ENCODE measurements around the gene SSBP3. TPM values are rescaled to one million over a fixed set of nuclear protein-coding genes. Genes with fewer than 3 reads are reported as not detected.

The SSBP3 gene
- total and polyA plus RNA-seq, 2 of the 13 experiments (the other 11 are each of a cell fraction or from before 2014, with no cell fraction given), result 8.5 to 17.6 TPM

DNA sequence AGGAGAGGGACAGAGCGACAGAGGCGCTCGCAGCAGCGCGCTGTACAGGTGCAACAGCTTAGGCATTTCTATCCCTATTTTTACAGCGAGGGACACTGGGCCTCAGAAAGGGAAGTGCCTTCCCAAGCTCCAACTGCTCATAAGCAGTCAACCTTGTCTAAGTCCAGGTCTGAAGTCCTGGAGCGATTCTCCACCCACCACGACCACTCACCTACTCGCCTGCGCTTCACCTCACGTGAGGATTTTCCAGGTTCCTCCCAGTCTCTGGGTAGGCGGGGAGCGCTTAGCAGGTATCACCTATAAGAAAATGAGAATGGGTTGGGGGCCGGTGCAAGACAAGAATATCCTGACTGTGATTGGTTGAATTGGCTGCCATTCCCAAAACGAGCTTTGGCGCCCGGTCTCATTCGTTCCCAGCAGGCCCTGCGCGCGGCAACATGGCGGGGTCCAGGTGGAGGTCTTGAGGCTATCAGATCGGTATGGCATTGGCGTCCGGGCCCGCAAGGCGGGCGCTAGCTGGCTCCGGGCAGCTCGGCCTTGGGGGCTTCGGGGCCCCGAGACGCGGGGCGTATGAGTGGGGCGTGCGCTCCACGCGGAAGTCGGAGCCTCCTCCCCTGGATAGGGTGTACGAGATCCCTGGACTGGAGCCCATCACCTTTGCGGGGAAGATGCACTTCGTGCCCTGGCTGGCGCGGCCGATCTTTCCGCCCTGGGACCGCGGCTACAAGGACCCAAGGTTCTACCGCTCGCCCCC, 206.3 kb downstream of the SSBP3 start, which contains the start of the genes CYB5RL and MRPL37 (continued):
- TF ChIP-seq, protein P1, sequence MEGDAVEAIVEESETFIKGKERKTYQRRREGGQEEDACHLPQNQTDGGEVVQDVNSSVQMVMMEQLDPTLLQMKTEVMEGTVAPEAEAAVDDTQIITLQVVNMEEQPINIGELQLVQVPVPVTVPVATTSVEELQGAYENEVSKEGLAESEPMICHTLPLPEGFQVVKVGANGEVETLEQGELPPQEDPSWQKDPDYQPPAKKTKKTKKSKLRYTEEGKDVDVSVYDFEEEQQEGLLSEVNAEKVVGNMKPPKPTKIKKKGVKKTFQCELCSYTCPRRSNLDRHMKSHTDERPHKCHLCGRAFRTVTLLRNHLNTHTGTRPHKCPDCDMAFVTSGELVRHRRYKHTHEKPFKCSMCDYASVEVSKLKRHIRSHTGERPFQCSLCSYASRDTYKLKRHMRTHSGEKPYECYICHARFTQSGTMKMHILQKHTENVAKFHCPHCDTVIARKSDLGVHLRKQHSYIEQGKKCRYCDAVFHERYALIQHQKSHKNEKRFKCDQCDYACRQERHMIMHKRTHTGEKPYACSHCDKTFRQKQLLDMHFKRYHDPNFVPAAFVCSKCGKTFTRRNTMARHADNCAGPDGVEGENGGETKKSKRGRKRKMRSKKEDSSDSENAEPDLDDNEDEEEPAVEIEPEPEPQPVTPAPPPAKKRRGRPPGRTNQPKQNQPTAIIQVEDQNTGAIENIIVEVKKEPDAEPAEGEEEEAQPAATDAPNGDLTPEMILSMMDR (CRISPR knock-in tag; IDR thresholded peaks at IDR 0.05), result no peak
- TF ChIP-seq TOE1 (CRISPR knock-in tag; IDR thresholded peaks at IDR 0.05) (no peak), ZNF337 (CRISPR knock-in tag; IDR thresholded peaks at IDR 0.05; ENCODE audit: borderline replicate concordance, low read depth) (no peak), CENPT (CRISPR knock-in tag; IDR thresholded peaks at IDR 0.05; ENCODE audit: low read depth) (no peak), ZKSCAN5 (CRISPR knock-in tag; IDR thresholded peaks at IDR 0.05) (no peak), KLF15 (CRISPR knock-in tag; IDR thresholded peaks at IDR 0.05; ENCODE audit: borderline replicate concordance) (no peak), ZNF720 (CRISPR knock-in tag; IDR thresholded peaks at IDR 0.05) (no peak), ETV5 (CRISPR knock-in tag; IDR thresholded peaks at IDR 0.05; ENCODE audit: borderline replicate concordance) (no peak), ZNF775 (CRISPR knock-in tag; IDR thresholded peaks at IDR 0.05; ENCODE audit: borderline replicate concordance) (no peak)
- TF ChIP-seq, protein P2, sequence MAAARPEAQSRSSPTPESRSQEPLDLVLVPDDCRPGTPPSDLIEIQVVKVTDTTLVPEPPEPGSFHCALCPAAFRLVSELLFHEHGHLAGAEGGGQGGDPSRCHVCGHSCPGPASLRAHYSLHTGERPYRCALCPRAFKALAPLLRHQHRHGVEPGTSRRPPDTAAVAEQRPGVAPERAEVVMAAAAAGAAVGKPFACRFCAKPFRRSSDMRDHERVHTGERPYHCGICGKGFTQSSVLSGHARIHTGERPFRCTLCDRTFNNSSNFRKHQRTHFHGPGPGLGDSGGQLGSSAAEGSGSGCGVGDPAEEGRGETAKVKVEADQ (CRISPR knock-in tag; IDR thresholded peaks at IDR 0.05; ENCODE audit: borderline replicate concordance), result no peak
- TF ChIP-seq, protein P3, sequence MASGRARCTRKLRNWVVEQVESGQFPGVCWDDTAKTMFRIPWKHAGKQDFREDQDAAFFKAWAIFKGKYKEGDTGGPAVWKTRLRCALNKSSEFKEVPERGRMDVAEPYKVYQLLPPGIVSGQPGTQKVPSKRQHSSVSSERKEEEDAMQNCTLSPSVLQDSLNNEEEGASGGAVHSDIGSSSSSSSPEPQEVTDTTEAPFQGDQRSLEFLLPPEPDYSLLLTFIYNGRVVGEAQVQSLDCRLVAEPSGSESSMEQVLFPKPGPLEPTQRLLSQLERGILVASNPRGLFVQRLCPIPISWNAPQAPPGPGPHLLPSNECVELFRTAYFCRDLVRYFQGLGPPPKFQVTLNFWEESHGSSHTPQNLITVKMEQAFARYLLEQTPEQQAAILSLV (CRISPR knock-in tag; IDR thresholded peaks at IDR 0.05; ENCODE audit: borderline replicate concordance), result no peak; the same call in 1 of the 2 replicates
- TF ChIP-seq, protein P4, sequence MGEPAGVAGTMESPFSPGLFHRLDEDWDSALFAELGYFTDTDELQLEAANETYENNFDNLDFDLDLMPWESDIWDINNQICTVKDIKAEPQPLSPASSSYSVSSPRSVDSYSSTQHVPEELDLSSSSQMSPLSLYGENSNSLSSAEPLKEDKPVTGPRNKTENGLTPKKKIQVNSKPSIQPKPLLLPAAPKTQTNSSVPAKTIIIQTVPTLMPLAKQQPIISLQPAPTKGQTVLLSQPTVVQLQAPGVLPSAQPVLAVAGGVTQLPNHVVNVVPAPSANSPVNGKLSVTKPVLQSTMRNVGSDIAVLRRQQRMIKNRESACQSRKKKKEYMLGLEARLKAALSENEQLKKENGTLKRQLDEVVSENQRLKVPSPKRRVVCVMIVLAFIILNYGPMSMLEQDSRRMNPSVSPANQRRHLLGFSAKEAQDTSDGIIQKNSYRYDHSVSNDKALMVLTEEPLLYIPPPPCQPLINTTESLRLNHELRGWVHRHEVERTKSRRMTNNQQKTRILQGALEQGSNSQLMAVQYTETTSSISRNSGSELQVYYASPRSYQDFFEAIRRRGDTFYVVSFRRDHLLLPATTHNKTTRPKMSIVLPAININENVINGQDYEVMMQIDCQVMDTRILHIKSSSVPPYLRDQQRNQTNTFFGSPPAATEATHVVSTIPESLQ (CRISPR knock-in tag; conservative IDR thresholded peaks at IDR 0.05), result 0 out of 2 replicates have a peak, but pooled peaks have one; percentile 40
- TF ChIP-seq, protein P5, sequence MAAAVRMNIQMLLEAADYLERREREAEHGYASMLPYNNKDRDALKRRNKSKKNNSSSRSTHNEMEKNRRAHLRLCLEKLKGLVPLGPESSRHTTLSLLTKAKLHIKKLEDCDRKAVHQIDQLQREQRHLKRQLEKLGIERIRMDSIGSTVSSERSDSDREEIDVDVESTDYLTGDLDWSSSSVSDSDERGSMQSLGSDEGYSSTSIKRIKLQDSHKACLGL (CRISPR knock-in tag; IDR thresholded peaks at IDR 0.05), result no peak
- TF ChIP-seq, protein P6, sequence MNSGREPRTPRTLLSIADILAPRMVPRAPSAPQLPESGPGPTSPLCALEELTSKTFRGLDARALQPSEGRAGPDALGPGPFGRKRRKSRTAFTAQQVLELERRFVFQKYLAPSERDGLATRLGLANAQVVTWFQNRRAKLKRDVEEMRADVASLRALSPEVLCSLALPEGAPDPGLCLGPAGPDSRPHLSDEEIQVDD (CRISPR knock-in tag; IDR thresholded peaks at IDR 0.05; ENCODE audit: borderline replicate concordance), result peak; percentile 38; the same call in 1 of the 2 replicates
- TF ChIP-seq, protein P7, sequence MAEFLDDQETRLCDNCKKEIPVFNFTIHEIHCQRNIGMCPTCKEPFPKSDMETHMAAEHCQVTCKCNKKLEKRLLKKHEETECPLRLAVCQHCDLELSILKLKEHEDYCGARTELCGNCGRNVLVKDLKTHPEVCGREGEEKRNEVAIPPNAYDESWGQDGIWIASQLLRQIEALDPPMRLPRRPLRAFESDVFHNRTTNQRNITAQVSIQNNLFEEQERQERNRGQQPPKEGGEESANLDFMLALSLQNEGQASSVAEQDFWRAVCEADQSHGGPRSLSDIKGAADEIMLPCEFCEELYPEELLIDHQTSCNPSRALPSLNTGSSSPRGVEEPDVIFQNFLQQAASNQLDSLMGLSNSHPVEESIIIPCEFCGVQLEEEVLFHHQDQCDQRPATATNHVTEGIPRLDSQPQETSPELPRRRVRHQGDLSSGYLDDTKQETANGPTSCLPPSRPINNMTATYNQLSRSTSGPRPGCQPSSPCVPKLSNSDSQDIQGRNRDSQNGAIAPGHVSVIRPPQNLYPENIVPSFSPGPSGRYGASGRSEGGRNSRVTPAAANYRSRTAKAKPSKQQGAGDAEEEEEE (CRISPR knock-in tag; IDR thresholded peaks at IDR 0.05; ENCODE audit: borderline replicate concordance), result no peak
- TF ChIP-seq, protein P8, sequence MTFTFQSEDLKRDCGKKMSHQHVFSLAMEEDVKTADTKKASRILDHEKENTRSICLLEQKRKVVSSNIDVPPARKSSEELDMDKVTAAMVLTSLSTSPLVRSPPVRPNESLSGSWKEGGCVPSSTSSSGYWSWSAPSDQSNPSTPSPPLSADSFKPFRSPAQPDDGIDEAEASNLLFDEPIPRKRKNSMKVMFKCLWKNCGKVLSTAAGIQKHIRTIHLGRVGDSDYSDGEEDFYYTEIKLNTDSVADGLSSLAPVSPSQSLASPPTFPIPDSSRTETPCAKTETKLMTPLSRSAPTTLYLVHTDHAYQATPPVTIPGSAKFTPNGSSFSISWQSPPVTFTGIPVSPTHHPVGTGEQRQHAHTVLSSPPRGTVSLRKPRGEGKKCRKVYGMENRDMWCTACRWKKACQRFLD (CRISPR knock-in tag; IDR thresholded peaks at IDR 0.05; ENCODE audit: borderline replicate concordance), result no peak
